Activated CD8-positive, alpha-beta memory T cell treated with anti-CD3 and anti-CD28 coated beads for 24 hours (primary cell): Measurements from ENCODE around the gene CHRM1.
"Not testable (repeated sequence)": the region's sequence is repeated elsewhere in the genome, so short reads cannot be mapped to it uniquely, and the experiment has no call there.

Experiments
- DNase-seq: peaks from one replicate; pipeline ENCODE4 v3.0.0-alpha.2; 2020

The CHRM1 gene, protein sequence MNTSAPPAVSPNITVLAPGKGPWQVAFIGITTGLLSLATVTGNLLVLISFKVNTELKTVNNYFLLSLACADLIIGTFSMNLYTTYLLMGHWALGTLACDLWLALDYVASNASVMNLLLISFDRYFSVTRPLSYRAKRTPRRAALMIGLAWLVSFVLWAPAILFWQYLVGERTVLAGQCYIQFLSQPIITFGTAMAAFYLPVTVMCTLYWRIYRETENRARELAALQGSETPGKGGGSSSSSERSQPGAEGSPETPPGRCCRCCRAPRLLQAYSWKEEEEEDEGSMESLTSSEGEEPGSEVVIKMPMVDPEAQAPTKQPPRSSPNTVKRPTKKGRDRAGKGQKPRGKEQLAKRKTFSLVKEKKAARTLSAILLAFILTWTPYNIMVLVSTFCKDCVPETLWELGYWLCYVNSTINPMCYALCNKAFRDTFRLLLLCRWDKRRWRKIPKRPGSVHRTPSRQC

GRCh38 chr11:62921201-62921572, at the start of gene CHRM1:
Gene CHRM1, minus strand, starts transcription at chr11:62921363. Its CDS starts 10,263 bp downstream, at chr11:62911100.
- DNase-seq, result no peak

GRCh38 chr11:62965574-62965973, 44.4 kb upstream of the CHRM1 start:
- no peak for DNase-seq

DNA sequence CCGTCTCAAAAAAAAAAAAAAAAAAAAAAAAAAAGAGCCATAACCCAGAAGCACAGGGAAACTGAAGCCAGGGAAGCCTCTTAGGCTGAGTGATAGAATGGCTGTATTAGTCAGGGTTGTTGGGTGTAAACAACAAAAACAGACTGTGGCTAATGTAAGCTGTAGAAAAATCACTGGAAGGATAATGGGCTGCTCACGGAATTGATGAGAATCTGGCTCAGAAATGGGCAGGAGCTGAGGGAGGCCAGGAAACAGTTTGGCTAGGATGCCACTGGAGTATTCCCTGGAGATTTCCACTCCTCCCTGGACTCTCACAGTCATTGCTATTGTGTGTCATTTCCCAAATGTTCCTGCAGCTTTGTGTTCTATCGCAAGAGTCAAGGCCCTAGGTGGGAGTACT, 41.2 kb upstream of the CHRM1 start:
- DNase-seq, result no peak

DNA sequence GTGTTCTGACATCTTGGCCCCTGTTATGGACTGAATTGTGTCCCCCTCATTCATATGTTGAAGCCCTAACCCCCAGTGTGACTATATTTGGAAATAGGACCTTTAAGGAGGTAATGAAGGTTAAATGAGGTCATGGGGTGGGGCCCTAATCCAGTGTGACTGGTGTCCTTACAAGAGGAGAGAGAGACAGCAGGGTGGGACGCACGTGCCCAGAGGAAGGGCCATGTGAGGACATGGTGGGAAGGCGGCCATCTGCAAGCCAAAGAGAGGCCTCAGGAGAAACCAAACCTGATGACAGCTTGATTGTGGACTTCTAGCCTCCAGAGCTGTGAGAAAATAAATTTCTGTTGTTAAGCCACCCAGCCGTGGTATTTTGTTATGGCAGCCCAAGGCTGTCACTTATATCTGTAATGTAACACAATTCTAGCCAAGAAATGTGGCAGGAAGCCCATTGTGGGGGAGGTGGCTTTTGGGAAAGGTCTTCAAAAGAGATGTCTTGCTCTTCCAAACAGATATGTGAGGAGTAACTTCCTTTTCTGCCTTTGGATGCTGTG, 39.9 kb upstream of the CHRM1 start:
- no peak for DNase-seq

DNA sequence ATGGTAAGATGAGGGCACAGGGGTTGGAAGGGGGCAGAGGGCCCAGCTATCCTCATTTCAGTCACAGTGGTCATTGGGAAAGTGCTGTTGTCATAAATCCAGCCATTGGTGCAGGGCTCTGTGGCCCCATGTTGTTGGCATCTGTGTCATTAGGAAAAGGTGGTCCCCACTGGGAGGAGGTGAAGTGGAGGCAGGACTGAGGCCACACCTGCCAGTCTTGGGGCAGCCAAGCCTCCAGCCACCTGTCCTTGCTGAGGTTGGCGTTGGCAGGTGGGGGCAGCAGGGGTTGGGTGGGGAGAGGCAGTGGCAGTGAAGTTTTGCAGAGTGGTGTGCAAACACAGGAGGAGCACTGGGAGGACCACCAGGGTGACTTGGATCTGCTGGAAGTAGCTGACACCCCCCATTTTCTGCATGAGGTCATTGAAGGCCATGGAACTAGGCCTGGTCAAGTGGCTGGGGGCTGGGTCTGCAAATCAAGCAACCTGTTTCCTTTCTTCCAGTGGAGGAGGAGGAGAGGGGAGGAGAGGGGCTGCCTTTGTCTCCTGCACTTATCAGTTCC, 38.3 kb upstream of the CHRM1 start:
- no peak for DNase-seq

- DNase-seq, result no peak
These were observed 37.6 kb upstream of the CHRM1 start for GRCh38 chr11:62958547-62959421.

DNA sequence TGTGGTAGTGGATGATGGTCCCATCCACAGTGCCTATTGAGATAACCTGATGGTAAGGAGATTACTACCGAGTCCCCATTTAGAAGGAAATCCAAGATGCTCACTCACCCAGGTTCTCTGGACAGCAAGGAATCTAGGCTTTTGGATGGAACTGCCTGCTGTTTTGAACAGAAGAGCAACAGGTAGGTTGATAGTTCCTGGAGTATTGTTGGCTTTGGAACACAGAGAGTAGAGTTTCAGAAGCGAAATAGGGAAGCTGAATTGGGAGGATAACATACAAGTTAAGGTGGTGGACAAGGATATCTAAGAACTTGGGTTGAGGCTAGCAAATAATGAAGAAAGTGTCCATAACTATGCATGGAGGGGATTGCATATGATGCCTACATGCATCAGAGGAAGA, 36.0 kb upstream of the CHRM1 start:
- no peak for DNase-seq

GRCh38 chr11:62954478-62954877, 33.3 kb upstream of the CHRM1 start:
- no peak for DNase-seq

DNA sequence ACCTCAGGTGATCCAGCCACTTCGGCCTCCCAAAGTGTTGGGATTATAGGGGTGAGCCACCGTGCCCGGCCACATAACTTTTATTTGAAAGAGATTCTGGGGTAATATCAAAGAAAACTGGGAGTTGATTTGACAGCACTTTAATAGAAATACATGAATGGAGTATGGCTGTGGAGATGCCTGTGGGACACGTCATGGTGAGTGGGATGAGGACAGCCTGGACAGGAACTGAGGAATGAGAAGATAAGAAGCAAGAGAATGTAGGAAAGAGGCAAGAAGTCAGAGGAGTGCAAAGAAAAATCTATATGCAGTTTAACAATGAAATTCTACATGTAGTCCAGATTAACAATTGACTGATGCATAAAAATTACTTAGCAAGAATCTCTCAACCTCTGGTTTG, 32.6 kb upstream of the CHRM1 start:
- DNase-seq, result no peak

- DNase-seq, result no peak
These were observed 27.7 kb upstream of the CHRM1 start for GRCh38 chr11:62948765-62949320.

GRCh38 chr11:62945538-62945937, 24.4 kb upstream of the CHRM1 start:
- not testable (repeated sequence) for DNase-seq

- not testable (repeated sequence) for DNase-seq
These were observed 16.4 kb upstream of the CHRM1 start for GRCh38 chr11:62937528-62937927.

- no peak for DNase-seq
These were observed 13.3 kb upstream of the CHRM1 start for GRCh38 chr11:62934496-62934785.

DNA sequence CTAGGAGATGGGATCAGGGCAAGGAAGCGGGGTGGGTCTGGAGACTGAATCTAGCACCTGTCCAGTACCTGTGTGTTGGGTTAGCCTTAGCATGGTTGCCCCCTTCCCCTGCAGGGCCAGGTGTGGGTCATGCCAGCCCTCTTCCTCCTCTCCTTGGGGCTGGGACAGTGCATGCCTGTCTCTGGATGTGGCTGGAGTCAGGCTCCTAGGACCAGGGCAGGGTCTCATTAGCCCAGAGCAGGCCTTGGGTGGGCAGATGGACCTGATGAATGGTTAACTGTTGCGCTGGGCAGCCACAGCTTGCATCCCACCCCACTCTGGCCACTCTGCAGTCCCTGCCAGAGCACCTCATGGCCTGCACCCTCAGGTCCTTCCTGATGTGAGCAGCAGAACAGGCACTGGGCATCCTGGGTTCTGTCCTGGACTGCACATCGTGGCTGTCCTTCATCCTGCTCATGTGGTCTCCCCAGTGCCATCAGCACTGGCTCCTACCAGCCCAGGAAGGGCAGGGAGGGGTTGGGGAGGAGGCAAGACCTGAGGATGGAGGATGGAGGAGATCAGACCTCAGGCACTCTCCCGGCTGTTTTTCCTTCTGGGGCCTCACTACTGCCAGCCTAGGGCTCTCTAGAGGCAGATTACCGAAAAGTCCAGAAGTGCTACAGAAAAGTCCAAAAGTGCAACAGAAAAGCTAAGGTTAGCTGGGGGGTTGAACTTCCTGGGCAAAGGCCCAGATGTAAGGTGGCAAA, 12.8 kb upstream of the CHRM1 start:
- DNase-seq, result no peak

- no peak for DNase-seq
These were observed 12.1 kb upstream of the CHRM1 start for GRCh38 chr11:62933285-62933684.

DNA sequence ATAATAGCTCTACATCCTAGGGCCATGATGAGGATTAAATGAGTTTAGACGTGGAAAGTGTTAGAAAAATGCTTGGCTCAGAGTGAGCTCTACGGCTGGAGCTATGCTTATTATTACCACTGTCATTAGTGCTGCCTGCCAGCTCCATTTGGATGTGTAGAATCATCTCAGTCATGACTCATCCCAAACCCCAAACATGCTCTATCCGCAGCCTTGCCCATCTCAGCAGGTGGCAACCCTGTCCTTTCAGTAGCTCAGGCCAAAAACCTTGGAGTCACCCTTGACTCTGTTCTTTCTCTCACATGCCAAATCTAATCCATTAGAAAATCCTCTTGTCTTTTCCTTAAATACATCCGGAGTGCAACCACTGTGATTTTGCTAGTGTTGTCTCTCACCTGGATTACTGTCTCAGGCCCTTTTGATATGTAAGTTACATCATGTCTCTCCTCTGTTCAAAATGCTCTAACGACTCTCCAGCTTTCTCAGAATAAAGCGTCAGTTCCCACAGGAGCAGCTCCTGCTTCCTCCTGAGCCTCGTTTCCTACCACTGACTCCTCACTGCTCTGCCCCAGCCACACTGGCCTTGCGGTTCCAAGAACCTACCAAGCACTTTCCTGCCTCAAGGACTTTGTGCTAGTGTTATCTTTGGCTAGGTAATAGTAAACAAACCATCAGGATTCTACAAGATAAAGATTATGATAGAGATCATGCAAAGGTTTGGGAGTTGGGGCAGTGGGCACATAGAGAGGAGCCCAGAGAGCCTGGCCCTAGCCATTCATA, 10.5 kb upstream of the CHRM1 start:
- DNase-seq, result no peak

DNA sequence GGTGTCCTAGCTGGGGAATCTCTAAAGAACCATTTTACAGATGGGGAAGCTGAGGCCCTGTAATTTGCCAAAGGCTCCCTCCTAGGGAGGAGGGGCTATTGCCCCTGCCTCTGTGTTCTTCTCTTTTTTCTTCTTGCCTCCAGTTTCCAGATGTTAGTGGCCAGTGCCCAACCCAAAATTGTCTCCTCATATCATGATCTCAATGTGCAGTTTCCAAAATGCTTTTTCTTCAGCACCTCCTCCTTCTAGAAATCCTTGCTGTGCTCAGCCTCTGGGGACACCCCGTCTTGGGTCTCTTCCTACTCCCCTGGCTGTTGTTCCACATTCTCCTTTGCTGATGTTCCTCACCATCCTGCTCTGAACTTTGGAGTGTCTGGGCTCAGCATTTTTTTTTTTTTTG, 9.5 kb upstream of the CHRM1 start:
- no peak for DNase-seq

- no peak for DNase-seq
These were observed 9.0 kb upstream of the CHRM1 start for GRCh38 chr11:62930157-62930556.

- DNase-seq, result no peak
These were observed 6.8 kb upstream of the CHRM1 start for GRCh38 chr11:62928011-62928410.

DNA sequence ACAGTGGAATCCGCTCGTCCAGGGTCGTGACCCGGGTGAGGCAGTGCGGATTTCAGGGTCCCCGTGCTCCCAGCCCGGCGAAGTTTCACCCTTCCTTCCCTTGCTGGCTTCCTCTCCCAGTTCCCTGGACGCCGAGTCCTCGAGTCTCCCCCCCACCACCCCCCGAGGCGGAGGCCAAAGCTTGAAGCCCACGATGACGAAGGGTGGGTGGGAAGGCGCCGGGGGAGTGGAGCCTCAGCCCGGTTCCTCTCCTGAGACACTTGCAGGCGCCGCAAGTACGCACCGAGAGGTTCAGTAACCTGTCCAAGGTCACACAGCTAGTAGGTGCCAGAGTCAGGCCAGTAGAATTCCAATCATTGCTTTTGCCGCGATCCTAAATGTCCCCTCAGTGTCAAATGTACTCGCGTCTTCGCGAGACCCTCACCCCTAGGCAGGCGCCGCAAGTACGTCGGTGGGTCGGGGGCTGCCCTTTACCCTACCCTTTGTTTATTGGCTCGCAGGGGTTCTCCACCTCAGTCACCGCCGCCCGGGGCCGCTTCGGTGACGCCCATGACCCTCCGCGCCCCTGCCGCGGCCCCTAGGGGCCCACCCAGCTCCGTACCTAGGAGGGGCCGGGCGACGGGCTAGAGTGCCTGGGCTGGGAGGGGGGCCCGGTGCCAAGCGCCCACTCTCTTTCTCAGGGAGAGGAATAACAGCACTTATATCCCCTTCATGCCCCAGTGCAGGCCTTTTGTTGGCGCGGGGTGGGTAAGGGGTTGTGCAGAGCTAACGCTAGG, 5.7 kb upstream of the CHRM1 start:
- DNase-seq, result no peak
